Measurements from ENCODE around the gene LRRC74B. TPM values are rescaled to one million over a fixed set of nuclear protein-coding genes. Genes with fewer than 3 reads are reported as not detected.

LRRC74B gene
- polyA plus RNA-seq, 2 of the 4 experiments (the other 2 are of a cell fraction), result 0.08 to 0.10 TPM

DNA sequence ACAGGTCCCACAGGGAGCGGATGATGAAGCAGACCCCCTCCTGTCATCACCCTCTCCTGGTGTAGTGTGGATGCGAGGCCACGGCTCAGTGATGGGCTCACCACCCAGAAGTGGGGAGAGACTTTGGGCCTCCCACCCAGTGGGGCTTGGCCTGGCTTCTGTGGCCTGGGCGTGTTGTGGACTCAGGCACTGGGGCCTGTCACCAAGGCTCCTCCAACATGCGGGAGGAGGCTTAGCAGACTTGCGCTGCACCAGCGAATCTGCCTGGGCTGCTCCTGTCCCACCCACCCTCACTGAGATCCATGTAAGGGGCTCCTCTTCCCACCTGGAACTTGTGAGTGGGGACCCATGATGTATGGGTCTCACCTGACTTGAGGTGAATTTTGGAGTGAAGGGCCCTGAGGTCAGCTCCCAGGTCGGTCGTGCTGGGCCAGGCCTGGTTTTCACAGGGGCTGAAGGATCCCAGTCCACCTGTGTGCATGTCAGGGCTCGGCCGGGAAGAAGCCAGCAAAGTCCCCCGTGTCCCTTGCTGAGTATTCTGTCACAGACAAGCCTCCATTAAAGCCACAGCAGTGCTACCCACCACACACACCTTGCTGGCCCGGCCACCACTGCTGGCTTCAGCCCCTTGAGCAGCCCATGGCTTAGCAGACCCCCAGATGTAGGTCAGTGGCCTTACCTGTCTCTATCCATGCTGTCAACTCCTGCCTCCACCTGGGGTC is 48.0 kb upstream of the LRRC74B start:
- ATAC-seq (no peak), DNase-seq (ENCODE audit: low read depth in 1 of 2, low spot score in 1 of 2) (no peak), FAIRE-seq (no peak)
- no peak overlapping the region for H3K27ac ChIP-seq
- TF ChIP-seq CHD4 (IDR thresholded peaks at IDR 0.05; ENCODE audit: borderline replicate concordance), result no peak
- no peak for TF ChIP-seq REST (IDR thresholded peaks at IDR 0.05)
- no peak for TF ChIP-seq RNF2 (IDR thresholded peaks at IDR 0.05; ENCODE audit: borderline replicate concordance, low read depth)
- no peak for TF ChIP-seq MYC (IDR thresholded peaks at IDR 0.05; ENCODE audit: borderline replicate concordance, low read length)
- no peak for TF ChIP-seq EP300 (IDR thresholded peaks at IDR 0.05)
- TF ChIP-seq HEYL (CRISPR knock-in tag; IDR thresholded peaks at IDR 0.05), result no peak
- no peak for TF ChIP-seq RCOR1 (IDR thresholded peaks at IDR 0.05; ENCODE audit: low read depth, low read length)
- TF ChIP-seq CBX2 (IDR thresholded peaks at IDR 0.05; ENCODE audit: borderline replicate concordance, low read depth), result no peak
- TF ChIP-seq USF2 (IDR thresholded peaks at IDR 0.05), result no peak
- TF ChIP-seq POLR2A (IDR thresholded peaks at IDR 0.05; ENCODE audit: low read length), result no peak
- TF ChIP-seq HOXB5 (CRISPR knock-in tag; IDR thresholded peaks at IDR 0.05), result no peak
- no peak for TF ChIP-seq FOSB (CRISPR knock-in tag; IDR thresholded peaks at IDR 0.05)
- no peak for TF ChIP-seq ZFP36 (IDR thresholded peaks at IDR 0.05; ENCODE audit: borderline replicate concordance, partially characterized antibody)
- no peak for TF ChIP-seq FOSL2 (IDR thresholded peaks at IDR 0.05)
- TF ChIP-seq FOSL2 (CRISPR knock-in tag; IDR thresholded peaks at IDR 0.05), result no peak
- TF ChIP-seq FOXS1 (CRISPR knock-in tag; IDR thresholded peaks at IDR 0.05), result no peak
- TF ChIP-seq CHD2 (IDR thresholded peaks at IDR 0.05; ENCODE audit: low read length, partially characterized antibody), result no peak
- CTCF ChIA-PET, result no interaction called here
- no peak overlapping the region for H3K4me2 ChIP-seq
- WGBS (ENCODE audit: missing lambda C conversion rate), result 92% methylated on average over 7 of the region's 13 CpGs
- no peaks in the 10 kb centered on the region for H3K9me3 ChIP-seq
- POLR2A ChIA-PET, result no interaction called here
- H3K4me1 ChIP-seq, result peaks cover 9% of the 10 kb centered on the region; the same call in 2 of the 3 replicates
- H3K4me3 ChIP-seq, result no peak overlapping the region

GRCh38 chr22:20998411-20999336 is 47.1 kb upstream of the LRRC74B start:
- TF ChIP-seq NFE2L2 (conservative IDR thresholded peaks at IDR 0.05; ENCODE audit: low read length) (no peak), POLR2A (IDR thresholded peaks at IDR 0.05; ENCODE audit: low read length) (peak; percentile 15; the same call in 1 of the 2 replicates), RFX5 (IDR thresholded peaks at IDR 0.05) (no peak), JUN (IDR thresholded peaks at IDR 0.05) (peak in 1 of 2 experiments; percentile 16; a peak in 2 of 5 replicates)
- no peak for ATAC-seq
- CTCF ChIA-PET, result interaction anchor here (1.5 to 1.8 kb wide), 2 partner anchors 17 to 113 kb away, joined by 7 to 8 read pairs; partner anchors contain the start of gene LZTR1
- DNase-seq (ENCODE audit: low read depth in 1 of 2, low spot score in 1 of 2), result no peak
- Histone ChIP-seq H3K27ac (no peak overlapping the region), H3K4me3 (no peak overlapping the region), H3K9me3 (no peaks in the 10 kb centered on the region), H3K4me1 (peaks cover 16% of the 10 kb centered on the region; the same call in 2 of the 3 replicates), H3K4me2 (no peak overlapping the region)
- POLR2A ChIA-PET, result interaction anchor here (1.1 to 1.9 kb wide), 3 partner anchors 16 to 194 kb away, joined by 3 to 12 read pairs (median 4); partner anchors contain the start of gene LZTR1
- no peak for FAIRE-seq
- 63% methylated on average over 4 of the region's 7 CpGs for WGBS (ENCODE audit: missing lambda C conversion rate)
